ENCODE results near the gene MLLT3. TPM values are rescaled to one million over a fixed set of nuclear protein-coding genes. Genes with fewer than 3 reads are reported as not detected.
"Not testable (repeated sequence)": the region's sequence is repeated elsewhere in the genome, so short reads cannot be mapped to it uniquely, and the experiment has no call there.

MLLT3 gene
- total and polyA plus RNA-seq, 2 experiments from 2014 or later = 13.7 to 39.2 TPM

GRCh38 chr9:20659474-20659967 is 37.2 kb upstream of the MLLT3 start:
- H3K79me2 ChIP-seq = peaks cover 54% of the 10 kb centered on the region
- TF ChIP-seq, protein P1, sequence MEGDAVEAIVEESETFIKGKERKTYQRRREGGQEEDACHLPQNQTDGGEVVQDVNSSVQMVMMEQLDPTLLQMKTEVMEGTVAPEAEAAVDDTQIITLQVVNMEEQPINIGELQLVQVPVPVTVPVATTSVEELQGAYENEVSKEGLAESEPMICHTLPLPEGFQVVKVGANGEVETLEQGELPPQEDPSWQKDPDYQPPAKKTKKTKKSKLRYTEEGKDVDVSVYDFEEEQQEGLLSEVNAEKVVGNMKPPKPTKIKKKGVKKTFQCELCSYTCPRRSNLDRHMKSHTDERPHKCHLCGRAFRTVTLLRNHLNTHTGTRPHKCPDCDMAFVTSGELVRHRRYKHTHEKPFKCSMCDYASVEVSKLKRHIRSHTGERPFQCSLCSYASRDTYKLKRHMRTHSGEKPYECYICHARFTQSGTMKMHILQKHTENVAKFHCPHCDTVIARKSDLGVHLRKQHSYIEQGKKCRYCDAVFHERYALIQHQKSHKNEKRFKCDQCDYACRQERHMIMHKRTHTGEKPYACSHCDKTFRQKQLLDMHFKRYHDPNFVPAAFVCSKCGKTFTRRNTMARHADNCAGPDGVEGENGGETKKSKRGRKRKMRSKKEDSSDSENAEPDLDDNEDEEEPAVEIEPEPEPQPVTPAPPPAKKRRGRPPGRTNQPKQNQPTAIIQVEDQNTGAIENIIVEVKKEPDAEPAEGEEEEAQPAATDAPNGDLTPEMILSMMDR (IDR thresholded peaks at IDR 0.05; ENCODE audit: poor library complexity) = no peak
- TF ChIP-seq EZH2 (IDR thresholded peaks at IDR 0.05; ENCODE audit: borderline replicate concordance) (no peak), EZH2phosphoT487 (IDR thresholded peaks at IDR 0.05; ENCODE audit: low read depth, severe bottlenecking, unreplicated experiment) (no peak)
- H3K27me3 ChIP-seq = no peaks in the 10 kb centered on the region
- no peaks in the 10 kb centered on the region for H3K36me3 ChIP-seq (replicated peaks; ENCODE audit: insufficient read depth, low read depth)
- H3K4me1 ChIP-seq (ENCODE audit: insufficient read depth) = peaks cover 22% of the 10 kb centered on the region
- H3K4me2 ChIP-seq = peak overlapping the region; percentile 82
- H4K20me1 ChIP-seq (ENCODE audit: insufficient read depth, poor library complexity, severe bottlenecking) = no peaks in the 10 kb centered on the region
- no peaks in the 10 kb centered on the region for H3K9me2 ChIP-seq (replicated peaks; ENCODE audit: insufficient read depth)
- DNase-seq (ENCODE audit: low spot score) = no peak
- no peak overlapping the region for H3K27ac ChIP-seq
- WGBS (ENCODE audit: low lambda C conversion rate, missing lambda C conversion rate) = 85% methylated on average over 2 of the region's 2 CpGs
- peak overlapping the region; percentile 57 for H3K4me3 ChIP-seq
- H3K9me3 ChIP-seq (ENCODE audit: low read depth) = no peaks in the 10 kb centered on the region
- no peak overlapping the region for H2AFZ ChIP-seq

GRCh38 chr9:20658677-20659473 is 36.6 kb upstream of the MLLT3 start:
- peak overlapping the region; percentile 57 for H3K4me3 ChIP-seq
- H3K4me2 ChIP-seq = peak overlapping the region; percentile 82
- peak overlapping the region; percentile 88 for H2AFZ ChIP-seq
- DNase-seq (ENCODE audit: low spot score) = no peak
- no peaks in the 10 kb centered on the region for H3K9me2 ChIP-seq (replicated peaks; ENCODE audit: insufficient read depth)
- no peaks in the 10 kb centered on the region for H3K36me3 ChIP-seq (replicated peaks; ENCODE audit: insufficient read depth, low read depth)
- 49% methylated on average over 13 of the region's 13 CpGs for WGBS (ENCODE audit: low lambda C conversion rate, missing lambda C conversion rate)
- TF ChIP-seq EZH2 (IDR thresholded peaks at IDR 0.05; ENCODE audit: borderline replicate concordance) (no peak), EZH2phosphoT487 (IDR thresholded peaks at IDR 0.05; ENCODE audit: low read depth, severe bottlenecking, unreplicated experiment) (no peak)
- TF ChIP-seq, protein P1 (IDR thresholded peaks at IDR 0.05; ENCODE audit: poor library complexity) = no peak
- H3K79me2 ChIP-seq = peaks cover 48% of the 10 kb centered on the region
- H3K4me1 ChIP-seq (ENCODE audit: insufficient read depth) = peaks cover 22% of the 10 kb centered on the region
- no peaks in the 10 kb centered on the region for H3K27me3 ChIP-seq
- peak overlapping the region; percentile 79 for H3K27ac ChIP-seq
- no peaks in the 10 kb centered on the region for H4K20me1 ChIP-seq (ENCODE audit: insufficient read depth, poor library complexity, severe bottlenecking)
- H3K9me3 ChIP-seq (ENCODE audit: low read depth) = no peaks in the 10 kb centered on the region

- not testable (repeated sequence) for H3K9me2 ChIP-seq (replicated peaks; ENCODE audit: insufficient read depth); H3K9me3 ChIP-seq (ENCODE audit: low read depth); H4K20me1 ChIP-seq (ENCODE audit: insufficient read depth, poor library complexity, severe bottlenecking); DNase-seq (ENCODE audit: low spot score); H3K36me3 ChIP-seq (replicated peaks; ENCODE audit: insufficient read depth, low read depth); H3K27me3 ChIP-seq
- Histone ChIP-seq H3K4me3 (peak overlapping the region; percentile 57), H3K4me1 (ENCODE audit: insufficient read depth) (peaks cover 22% of the 10 kb centered on the region), H3K4me2 (peak overlapping the region; percentile 82), H3K27ac (peak overlapping the region; percentile 79), H2AFZ (peak overlapping the region; percentile 88), H3K79me2 (peaks cover 42% of the 10 kb centered on the region)
- WGBS (ENCODE audit: low lambda C conversion rate, missing lambda C conversion rate) = 7% methylated on average over 26 of the region's 27 CpGs
These were observed 36.0 kb upstream of the MLLT3 start for GRCh38 chr9:20658246-20658667.

DNA sequence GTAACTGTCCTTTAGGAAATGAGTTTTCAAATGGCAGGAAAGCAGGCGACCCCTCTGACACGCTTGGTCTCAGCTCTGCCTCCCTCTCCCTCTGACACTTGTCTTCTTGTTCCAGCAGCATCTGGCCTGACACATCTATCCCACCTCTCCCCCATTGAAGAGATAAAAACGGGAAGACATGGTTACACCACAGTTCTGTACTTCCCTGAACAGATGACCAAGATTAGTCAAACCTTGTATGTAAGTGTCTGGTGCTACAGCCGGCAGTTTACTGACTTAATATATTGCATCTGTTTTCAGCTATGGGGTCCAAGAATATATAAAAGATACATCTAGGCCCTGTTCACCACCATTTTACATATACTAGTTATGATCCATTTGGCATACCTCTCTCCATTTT is 29.6 kb upstream of the MLLT3 start:
- no peak overlapping the region for H3K4me3 ChIP-seq
- no peaks in the 10 kb centered on the region for H3K4me1 ChIP-seq (ENCODE audit: insufficient read depth)
- DNase-seq (ENCODE audit: low spot score) = no peak
- H3K4me2 ChIP-seq = no peak overlapping the region
- TF ChIP-seq EZH2 (IDR thresholded peaks at IDR 0.05; ENCODE audit: borderline replicate concordance) (no peak), EZH2phosphoT487 (IDR thresholded peaks at IDR 0.05; ENCODE audit: low read depth, severe bottlenecking, unreplicated experiment) (no peak)
- TF ChIP-seq, protein P1 (IDR thresholded peaks at IDR 0.05; ENCODE audit: poor library complexity) = no peak
- no peaks in the 10 kb centered on the region for H3K27me3 ChIP-seq
- 81% methylated on average over 4 of the region's 4 CpGs for WGBS (ENCODE audit: low lambda C conversion rate, missing lambda C conversion rate)
- H4K20me1 ChIP-seq (ENCODE audit: insufficient read depth, poor library complexity, severe bottlenecking) = no peaks in the 10 kb centered on the region
- no peak overlapping the region for H2AFZ ChIP-seq
- no peak overlapping the region for H3K27ac ChIP-seq
- no peaks in the 10 kb centered on the region for H3K9me2 ChIP-seq (replicated peaks; ENCODE audit: insufficient read depth)
- no peaks in the 10 kb centered on the region for H3K36me3 ChIP-seq (replicated peaks; ENCODE audit: insufficient read depth, low read depth)
- no peaks in the 10 kb centered on the region for H3K9me3 ChIP-seq (ENCODE audit: low read depth)
- no peaks in the 10 kb centered on the region for H3K79me2 ChIP-seq
